VCaP (cell line): ENCODE results near the gene FAM43B.

Experiments used
- H3K27ac ChIP-seq: fragments of 450-650 bp; 2 replicates; pipeline ENCODE4 v1.5.1; 2017
- CTCF ChIP-seq: fragments of 450-650 bp; conservative IDR thresholded peaks from 2 replicates; pipeline ENCODE4 v1.5.1; 2017; ENCODE audit warnings: mild to moderate bottlenecking, moderate library complexity

Gene FAM43B

DNA sequence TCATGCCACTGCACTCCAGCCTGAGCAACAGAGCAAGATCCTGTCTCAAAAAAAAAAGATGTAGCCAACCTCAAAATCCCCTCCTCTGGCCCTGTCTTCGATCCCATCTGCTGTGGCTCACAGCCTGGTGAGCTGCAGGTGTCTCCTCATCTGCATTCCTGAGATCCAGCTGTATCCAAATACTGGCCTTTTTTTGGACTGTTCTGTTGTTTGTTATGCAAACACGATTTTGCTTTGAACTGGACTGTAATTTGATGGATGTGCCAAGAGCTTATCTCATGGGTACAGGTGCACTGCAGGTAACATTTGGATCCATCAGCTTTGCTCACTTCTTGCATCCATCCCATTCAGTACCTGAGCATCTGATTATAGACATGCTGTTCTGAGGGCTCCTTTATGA, 14.1 kb upstream of the FAM43B start:
- TF ChIP-seq CTCF, result no peak
- peak overlapping the region; percentile 73 for H3K27ac ChIP-seq

- peak overlapping the region; percentile 73 for H3K27ac ChIP-seq
These were observed 13.4 kb upstream of the FAM43B start for GRCh38 chr1:20538760-20539551.

DNA sequence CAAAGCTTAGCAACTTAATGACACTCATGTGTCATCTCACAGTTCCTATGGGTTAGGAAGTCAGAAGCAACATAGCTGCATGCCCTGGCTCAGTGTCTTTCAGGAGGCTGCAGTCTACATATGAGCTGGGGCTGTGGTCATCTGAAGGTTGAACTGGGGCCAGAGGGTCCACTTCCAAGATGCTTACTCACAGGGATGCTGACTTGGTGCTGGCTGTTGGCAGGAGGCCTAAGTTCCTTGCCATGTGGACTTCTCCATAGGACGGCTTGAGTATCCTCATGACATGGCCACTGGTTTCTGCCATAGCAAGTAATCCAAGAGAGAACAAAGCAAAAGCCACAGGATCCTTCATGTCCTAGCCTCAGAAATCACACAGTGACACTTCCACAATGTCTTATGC, 12.1 kb upstream of the FAM43B start:
- no peak for TF ChIP-seq CTCF

More at GRCh38 chr1:20538760-20539551, 13.4 kb upstream of the FAM43B start:
- no peak for TF ChIP-seq CTCF

DNA sequence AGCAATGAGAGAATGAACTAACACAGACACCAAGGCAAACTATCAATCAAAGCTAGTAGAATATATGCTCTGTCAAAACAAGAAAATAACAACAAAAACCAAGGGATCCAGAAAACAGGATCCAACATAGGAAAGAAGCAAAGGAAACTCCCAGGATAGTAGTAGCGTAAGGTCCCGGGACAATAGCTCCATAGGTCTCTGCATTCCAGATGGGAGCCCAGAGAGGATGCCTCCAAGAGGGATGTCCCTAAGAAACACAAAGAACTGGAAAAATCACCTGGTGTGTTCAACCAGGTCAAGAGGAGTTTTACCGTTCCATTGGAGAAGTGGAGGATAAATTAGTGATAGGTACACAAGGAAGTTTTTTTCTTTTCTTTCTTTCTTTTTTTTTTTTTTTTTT, 5.7 kb upstream of the FAM43B start:
- H3K27ac ChIP-seq, result no peak overlapping the region
- TF ChIP-seq CTCF, result no peak

More for the DNA sequence above, 12.1 kb upstream of the FAM43B start:
- peak overlapping the region; percentile 73 for H3K27ac ChIP-seq

DNA sequence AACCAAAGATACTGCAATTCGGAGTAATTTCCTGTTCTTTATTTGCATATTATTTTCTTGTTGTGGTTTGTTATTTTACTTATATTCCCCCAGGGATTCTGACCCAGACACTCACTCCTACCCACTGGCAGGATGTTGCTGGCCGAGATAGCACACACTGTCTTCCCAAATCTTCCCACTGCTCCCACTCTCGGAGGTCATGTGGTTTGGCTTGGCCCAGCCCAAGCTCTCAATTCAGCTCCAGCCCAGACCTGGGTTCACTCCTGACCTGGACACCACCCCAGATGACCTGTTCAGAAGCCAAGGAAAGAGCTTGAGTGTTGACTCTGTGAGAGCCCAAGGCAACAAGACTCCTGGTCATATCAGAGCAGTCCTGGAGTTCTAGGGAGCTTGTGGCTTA, 1.2 kb upstream of the FAM43B start:
- no peak for TF ChIP-seq CTCF
- H3K27ac ChIP-seq, result no peak overlapping the region

DNA sequence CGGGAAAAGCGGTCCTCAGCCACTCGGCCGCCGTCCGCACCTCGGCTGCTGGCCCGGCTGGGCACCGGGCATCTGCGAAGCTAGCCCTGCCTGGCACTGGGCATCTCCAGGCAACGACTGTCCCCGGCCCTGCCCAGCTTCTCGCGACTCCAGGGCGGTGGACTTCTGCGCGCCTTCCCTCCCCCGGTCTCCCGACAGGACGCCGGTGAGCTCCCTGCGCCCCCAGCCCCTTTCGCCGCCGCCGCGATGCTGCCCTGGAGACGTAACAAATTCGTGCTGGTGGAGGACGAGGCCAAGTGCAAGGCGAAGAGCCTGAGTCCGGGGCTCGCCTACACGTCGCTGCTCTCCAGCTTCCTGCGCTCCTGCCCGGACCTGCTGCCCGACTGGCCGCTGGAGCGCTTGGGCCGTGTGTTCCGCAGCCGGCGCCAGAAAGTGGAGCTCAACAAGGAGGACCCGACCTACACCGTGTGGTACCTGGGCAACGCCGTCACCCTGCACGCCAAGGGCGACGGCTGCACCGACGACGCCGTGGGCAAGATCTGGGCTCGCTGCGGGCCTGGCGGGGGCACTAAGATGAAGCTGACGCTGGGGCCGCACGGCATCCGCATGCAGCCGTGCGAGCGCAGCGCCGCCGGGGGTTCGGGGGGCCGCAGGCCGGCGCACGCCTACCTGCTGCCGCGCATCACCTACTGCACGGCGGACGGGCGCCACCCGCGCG, 514 bp downstream of the FAM43B start:
- TF ChIP-seq CTCF, result no peak
- H3K27ac ChIP-seq, result no peak overlapping the region; the same call in 1 of the 2 replicates

GRCh38 chr1:20555025-20555757, 2.8 kb downstream of the FAM43B start:
- peak overlapping the region; percentile 20; the same call in 1 of the 2 replicates for H3K27ac ChIP-seq
- TF ChIP-seq CTCF, result no peak
